ENCODE results near the gene BARX2. TPM values are rescaled to one million over a fixed set of nuclear protein-coding genes. Genes with fewer than 3 reads are reported as not detected.

The BARX2 gene
- total RNA-seq, 1 donor from 2014 or later = not detected

GRCh38 chr11:129359748-129360147 is 15.9 kb upstream of the BARX2 start:
- H3K36me3 Mint-ChIP-seq (ENCODE audit: low read depth) = peaks cover 7% of the 10 kb centered on the region
- TF ChIP-seq, protein P1, sequence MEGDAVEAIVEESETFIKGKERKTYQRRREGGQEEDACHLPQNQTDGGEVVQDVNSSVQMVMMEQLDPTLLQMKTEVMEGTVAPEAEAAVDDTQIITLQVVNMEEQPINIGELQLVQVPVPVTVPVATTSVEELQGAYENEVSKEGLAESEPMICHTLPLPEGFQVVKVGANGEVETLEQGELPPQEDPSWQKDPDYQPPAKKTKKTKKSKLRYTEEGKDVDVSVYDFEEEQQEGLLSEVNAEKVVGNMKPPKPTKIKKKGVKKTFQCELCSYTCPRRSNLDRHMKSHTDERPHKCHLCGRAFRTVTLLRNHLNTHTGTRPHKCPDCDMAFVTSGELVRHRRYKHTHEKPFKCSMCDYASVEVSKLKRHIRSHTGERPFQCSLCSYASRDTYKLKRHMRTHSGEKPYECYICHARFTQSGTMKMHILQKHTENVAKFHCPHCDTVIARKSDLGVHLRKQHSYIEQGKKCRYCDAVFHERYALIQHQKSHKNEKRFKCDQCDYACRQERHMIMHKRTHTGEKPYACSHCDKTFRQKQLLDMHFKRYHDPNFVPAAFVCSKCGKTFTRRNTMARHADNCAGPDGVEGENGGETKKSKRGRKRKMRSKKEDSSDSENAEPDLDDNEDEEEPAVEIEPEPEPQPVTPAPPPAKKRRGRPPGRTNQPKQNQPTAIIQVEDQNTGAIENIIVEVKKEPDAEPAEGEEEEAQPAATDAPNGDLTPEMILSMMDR (conservative IDR thresholded peaks at IDR 0.05) = no peak
- no peaks in the 10 kb centered on the region for H3K4me1 Mint-ChIP-seq
- no peak for DNase-seq (ENCODE audit: low read depth, low spot score)
- H3K27me3 Mint-ChIP-seq (ENCODE audit: low read depth) = peaks cover 10% of the 10 kb centered on the region
- H3K27ac Mint-ChIP-seq (ENCODE audit: unreplicated experiment) = no peak overlapping the region
- H3K4me3 Mint-ChIP-seq = no peak overlapping the region
- peaks cover 12% of the 10 kb centered on the region for H3K9me3 Mint-ChIP-seq

DNA sequence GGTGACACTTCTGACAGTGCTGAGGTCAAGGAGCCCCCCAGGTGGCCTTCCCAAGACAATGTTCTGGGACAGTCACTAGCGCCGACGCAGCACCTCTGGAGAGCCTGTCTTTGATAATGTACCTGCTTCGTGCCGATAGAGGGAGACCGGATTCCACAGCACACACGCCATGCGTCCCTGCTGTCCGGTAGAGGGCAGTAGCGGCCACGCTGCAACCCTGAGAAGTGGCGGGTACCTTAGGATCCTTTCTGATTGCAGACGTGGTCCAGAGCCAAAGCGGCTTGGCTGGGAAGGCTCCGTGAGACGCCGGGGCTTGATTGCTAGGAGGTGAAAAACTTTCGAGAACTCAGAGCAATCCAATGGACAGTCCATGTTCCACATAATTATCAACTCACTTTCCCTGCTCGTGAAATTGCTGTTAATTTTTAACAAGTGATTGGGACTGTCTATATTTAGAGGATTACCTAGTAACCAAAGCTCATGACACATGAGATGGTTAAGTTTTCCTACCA is 11.4 kb upstream of the BARX2 start:
- TF ChIP-seq, protein P1 (conservative IDR thresholded peaks at IDR 0.05) = peak; percentile 100
- H3K9me3 Mint-ChIP-seq = peaks cover 11% of the 10 kb centered on the region
- peak; percentile 89 for DNase-seq (ENCODE audit: low read depth, low spot score)
- peaks cover 46% of the 10 kb centered on the region for H3K27me3 Mint-ChIP-seq (ENCODE audit: low read depth)
- peaks cover 7% of the 10 kb centered on the region for H3K36me3 Mint-ChIP-seq (ENCODE audit: low read depth)
- H3K4me1 Mint-ChIP-seq = no peaks in the 10 kb centered on the region
- no peak overlapping the region for H3K27ac Mint-ChIP-seq (ENCODE audit: unreplicated experiment)
- no peak overlapping the region for H3K4me3 Mint-ChIP-seq

GRCh38 chr11:129365816-129366215 is 9.8 kb upstream of the BARX2 start:
- no peak overlapping the region for H3K27ac Mint-ChIP-seq (ENCODE audit: unreplicated experiment)
- no peaks in the 10 kb centered on the region for H3K4me1 Mint-ChIP-seq
- TF ChIP-seq, protein P1 (conservative IDR thresholded peaks at IDR 0.05) = no peak
- no peak for DNase-seq (ENCODE audit: low read depth, low spot score)
- peaks cover 56% of the 10 kb centered on the region for H3K27me3 Mint-ChIP-seq (ENCODE audit: low read depth)
- no peaks in the 10 kb centered on the region for H3K36me3 Mint-ChIP-seq (ENCODE audit: low read depth)
- H3K4me3 Mint-ChIP-seq = no peak overlapping the region
- no peaks in the 10 kb centered on the region for H3K9me3 Mint-ChIP-seq

- Mint-ChIP-seq H3K27me3 (ENCODE audit: low read depth) (peaks cover 67% of the 10 kb centered on the region), H3K27ac (ENCODE audit: unreplicated experiment) (no peak overlapping the region), H3K4me3 (no peak overlapping the region), H3K9me3 (no peaks in the 10 kb centered on the region), H3K4me1 (peaks cover 2% of the 10 kb centered on the region), H3K36me3 (ENCODE audit: low read depth) (no peaks in the 10 kb centered on the region)
- TF ChIP-seq, protein P1 (conservative IDR thresholded peaks at IDR 0.05) = no peak
- no peak for DNase-seq (ENCODE audit: low read depth, low spot score)
These were observed 8.7 kb upstream of the BARX2 start for GRCh38 chr11:129366737-129367597.

GRCh38 chr11:129368889-129369672 is 6.6 kb upstream of the BARX2 start:
- no peak for DNase-seq (ENCODE audit: low read depth, low spot score)
- Mint-ChIP-seq H3K36me3 (ENCODE audit: low read depth) (no peaks in the 10 kb centered on the region), H3K27me3 (ENCODE audit: low read depth) (peaks cover 86% of the 10 kb centered on the region), H3K4me3 (no peak overlapping the region), H3K4me1 (peaks cover 12% of the 10 kb centered on the region), H3K27ac (ENCODE audit: unreplicated experiment) (no peak overlapping the region), H3K9me3 (no peaks in the 10 kb centered on the region)
- TF ChIP-seq, protein P1 (conservative IDR thresholded peaks at IDR 0.05) = no peak
